ENCODE results near the gene CLSTN2.

DNA sequence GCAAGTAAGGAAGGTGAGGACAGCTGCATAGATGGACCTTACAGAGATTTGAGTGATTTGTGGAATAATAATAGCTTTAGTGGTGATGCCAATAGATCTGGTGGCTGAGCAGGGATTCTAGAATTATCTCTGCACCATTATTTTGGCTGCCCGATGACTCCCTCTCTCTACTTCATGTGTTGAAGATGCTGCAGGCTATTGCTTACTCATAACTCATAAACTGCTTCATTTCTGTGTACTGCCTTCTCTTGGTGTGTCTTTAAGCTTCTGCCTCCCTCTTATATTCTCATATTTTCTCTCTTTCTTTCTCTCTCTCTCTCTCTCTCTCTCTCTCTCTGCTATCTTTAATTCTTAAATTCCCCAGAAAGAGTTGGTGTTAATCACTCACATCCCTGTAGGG is 486.9 kb downstream of the CLSTN2 start:
- TF ChIP-seq KLF9 (tag by site-specific recombination; IDR thresholded peaks at IDR 0.05; ENCODE audit: low read depth) (no peak), ZBTB49 (tag by site-specific recombination; IDR thresholded peaks at IDR 0.05; ENCODE audit: low read depth) (no peak), CTCF (tag by site-specific recombination; IDR thresholded peaks at IDR 0.05) (no peak), ZBTB8A (tag by site-specific recombination; IDR thresholded peaks at IDR 0.05) (no peak), ZNF670 (tag by site-specific recombination; IDR thresholded peaks at IDR 0.05; ENCODE audit: low read depth) (no peak)
- TF ChIP-seq, protein P1, sequence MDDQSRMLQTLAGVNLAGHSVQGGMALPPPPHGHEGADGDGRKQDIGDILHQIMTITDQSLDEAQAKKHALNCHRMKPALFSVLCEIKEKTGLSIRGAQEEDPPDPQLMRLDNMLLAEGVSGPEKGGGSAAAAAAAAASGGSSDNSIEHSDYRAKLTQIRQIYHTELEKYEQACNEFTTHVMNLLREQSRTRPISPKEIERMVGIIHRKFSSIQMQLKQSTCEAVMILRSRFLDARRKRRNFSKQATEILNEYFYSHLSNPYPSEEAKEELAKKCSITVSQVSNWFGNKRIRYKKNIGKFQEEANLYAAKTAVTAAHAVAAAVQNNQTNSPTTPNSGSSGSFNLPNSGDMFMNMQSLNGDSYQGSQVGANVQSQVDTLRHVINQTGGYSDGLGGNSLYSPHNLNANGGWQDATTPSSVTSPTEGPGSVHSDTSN (CRISPR knock-in tag; IDR thresholded peaks at IDR 0.05) = no peak

All from HEK293 (cell line).